Naive thymus-derived CD8-positive, alpha-beta T cell (primary cell): ENCODE results near the gene SNX21. TPM values are rescaled to one million over a fixed set of nuclear protein-coding genes. Genes with fewer than 3 reads are reported as not detected.

ENCODE experiments used
- ATAC-seq, 2 donors: fragments of 150-1000 bp; cut with Tn5 transposase in 1 of 2; sonication (Bioruptor Pico), chemical (Tn5 transposase) in 1 of 2; 1 replicate in 1 of 2; 2 replicates in 1 of 2; pipeline ENCODE4 v1.10.0; 2021; ENCODE audit warnings: mild to moderate bottlenecking in 2 of 2, moderate library complexity in 2 of 2
- POLR2A ChIA-PET: fragments of 350-600 bp; sonication (Branson Sonifier 250); formaldehyde crosslinking; loops from one replicate; lab custom pipeline; 2021; ENCODE audit warnings: antibody characterized with exemption; lab: Charles Lee
- DNase-seq, 10 donors: peaks; one replicate each; pipeline versions ENCODE4 v3.0.0 to v3.0.0-alpha.2; 2020 to 2022
- H3K27ac Mint-ChIP-seq, 10 donors: one replicate each; pipeline ENCODE4 v1.8.0; 2020 to 2022; ENCODE audit warnings: mild to moderate bottlenecking in 10 of 10, mixed read lengths in 10 of 10, moderate library complexity in 4 of 10, inconsistent platforms in 1 of 10
- H3K27me3 Mint-ChIP-seq, 5 donors: one replicate each; pipeline ENCODE4 v1.8.0; 2021 to 2022; ENCODE audit warnings: mixed read lengths in 5 of 5
- H3K36me3 Mint-ChIP-seq, 3 donors: one replicate each; pipeline ENCODE4 v1.8.0; 2020 to 2022; ENCODE audit warnings: mixed read lengths in 3 of 3, mild to moderate bottlenecking in 2 of 3, inconsistent platforms in 1 of 3
- H3K4me1 Mint-ChIP-seq, 4 donors: one replicate each; pipeline ENCODE4 v1.8.0; 2021 to 2022; ENCODE audit warnings: mixed read lengths in 4 of 4
- H3K4me3 Mint-ChIP-seq, 10 donors: one replicate each; pipeline ENCODE4 v1.8.0; 2020 to 2022; ENCODE audit warnings: mild to moderate bottlenecking in 10 of 10, mixed read lengths in 10 of 10, moderate library complexity in 6 of 10, inconsistent platforms in 1 of 10
- H3K9me3 Mint-ChIP-seq, 9 donors: one replicate each; pipeline ENCODE4 v1.8.0; 2020 to 2022; ENCODE audit warnings: mixed read lengths in 9 of 9, mild to moderate bottlenecking in 3 of 9, inconsistent platforms in 1 of 9, moderate library complexity in 1 of 9
- polyA plus RNA-seq, 3 donors: library from polyadenylated mRNA; unstranded; fragments of 300-500 nt; fragmentation: Illumina TruSeq; gene quantifications; one replicate each; pipeline ENCODE4 v1.2.3, GENCODE V29; 2021
- total RNA-seq, 8 experiments: library from RNA in 2 of 8; stranded (reverse) in 2 of 8; gene quantifications; one replicate each; pipeline ENCODE4 v1.2.3 and lab custom pipeline; 2021 to 2026

SNX21 gene
- total and polyA plus RNA-seq, 5 experiments from 2014 or later: 0.30 to 2.2 (median 1.4) TPM

DNA sequence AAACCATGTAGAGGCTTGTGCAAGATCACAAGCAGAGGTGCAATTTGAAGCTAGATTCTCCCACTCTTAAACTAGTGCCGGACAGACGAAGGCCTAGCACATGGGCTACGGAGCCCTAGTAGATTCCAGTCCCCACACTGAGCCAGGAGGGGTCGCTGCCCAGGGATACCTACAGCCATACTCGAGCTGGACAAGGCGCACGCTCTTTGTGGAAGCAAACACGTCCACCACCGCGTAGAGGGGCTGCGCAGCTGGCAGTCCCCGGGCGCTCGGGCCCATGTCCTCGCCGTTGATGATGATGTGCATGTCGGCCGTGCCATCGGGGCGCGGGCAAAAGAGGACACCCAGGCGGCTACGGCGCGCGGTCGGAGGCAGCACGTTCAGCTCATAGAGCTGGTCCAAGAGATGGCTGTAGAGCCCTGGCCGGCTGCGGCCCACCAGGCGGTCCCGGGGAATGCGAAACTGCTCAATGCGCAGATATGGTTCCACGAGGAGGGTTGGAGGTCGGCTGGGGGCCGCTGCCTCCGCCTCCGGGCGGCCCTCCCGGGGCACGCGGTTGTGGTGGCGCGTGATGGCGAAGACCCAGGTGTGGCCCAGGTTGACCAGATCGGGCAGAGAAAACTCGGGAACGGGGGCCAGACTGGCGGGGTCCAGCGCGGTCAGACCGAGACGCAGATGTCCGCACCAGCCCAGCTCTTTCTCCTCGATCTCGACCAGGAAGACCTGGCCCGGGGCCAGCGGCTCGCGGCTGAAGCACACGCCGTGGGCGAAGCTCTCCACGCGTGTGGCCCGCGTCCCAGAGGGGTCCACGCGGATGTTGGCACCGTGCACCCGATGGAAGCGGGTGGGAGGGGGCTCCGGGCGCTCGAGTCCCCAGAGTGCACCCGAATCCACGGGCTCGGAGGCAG, 56.7 kb downstream of the SNX21 start:
- POLR2A ChIA-PET: interaction anchor here (0.5 to 7.4 kb wide), 19 partner anchors 9 to 526 kb away, joined by 3 to 120 read pairs (median 5); partner anchors contain the start of genes ACOT8, PCIF1, SNX21 and ZNF335
- Mint-ChIP-seq H3K9me3 (no peaks in the 10 kb centered on the region), H3K27me3 (no peaks in the 10 kb centered on the region), H3K4me3 (peak overlapping the region; percentile 92 to 96 (median 94)), H3K4me1 (peaks cover 16 to 50% (median 45%) of the 10 kb centered on the region in 4 donors), H3K36me3 (peaks cover 0 to 21% (median 2%) of the 10 kb centered on the region in 3 donors), H3K27ac (peak overlapping the region; percentile 84 to 96 (median 90))
- DNase-seq (peak; percentile 21 to 78 (median 43)), ATAC-seq (peak; percentile 54 to 56)

DNA sequence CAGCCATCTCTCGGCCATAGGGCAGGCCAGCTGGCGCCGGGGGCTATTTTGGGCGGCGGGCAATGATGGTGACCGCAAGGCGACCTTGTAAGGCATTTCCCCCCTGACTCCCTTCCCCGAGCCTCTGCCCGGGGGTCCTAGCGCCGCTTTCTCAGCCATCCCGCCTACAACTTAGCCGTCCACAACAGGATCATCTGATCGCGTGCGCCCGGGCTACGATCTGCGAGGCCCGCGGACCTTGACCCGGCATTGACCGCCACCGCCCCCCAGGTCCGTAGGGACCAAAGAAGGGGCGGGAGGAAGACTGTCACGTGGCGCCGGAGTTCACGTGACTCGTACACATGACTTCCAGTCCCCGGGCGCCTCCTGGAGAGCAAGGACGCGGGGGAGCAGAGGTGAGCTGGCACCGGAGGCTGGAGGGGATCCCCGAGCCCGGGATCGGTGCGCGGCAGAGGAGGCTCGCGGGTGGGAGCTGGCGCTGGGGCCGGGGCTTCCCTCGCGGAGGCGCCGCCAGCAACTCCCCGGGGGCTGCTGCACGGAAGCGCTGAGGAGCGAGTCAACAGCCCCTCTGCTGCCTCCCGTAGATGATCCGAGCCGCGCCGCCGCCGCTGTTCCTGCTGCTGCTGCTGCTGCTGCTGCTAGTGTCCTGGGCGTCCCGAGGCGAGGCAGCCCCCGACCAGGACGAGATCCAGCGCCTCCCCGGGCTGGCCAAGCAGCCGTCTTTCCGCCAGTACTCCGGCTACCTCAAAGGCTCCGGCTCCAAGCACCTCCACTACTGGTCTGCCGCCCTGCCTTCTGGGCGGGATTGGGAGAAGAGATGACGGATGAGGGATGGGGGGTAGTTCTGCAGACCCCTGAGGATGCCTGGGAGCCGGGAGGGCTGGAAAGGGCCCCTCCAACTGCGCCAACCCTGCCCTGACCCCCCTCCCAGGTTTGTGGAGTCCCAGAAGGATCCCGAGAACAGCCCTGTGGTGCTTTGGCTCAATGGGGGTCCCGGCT, 57.7 kb downstream of the SNX21 start, which contains the start of the genes CTSA and NEURL2:
Gene CTSA, plus strand, starts transcription at position 351 of the 999 bp plus-strand sequence. Its CDS starts 234 bp downstream, at position 585.
Gene NEURL2, minus strand, starts transcription at position 224 of the 999 bp plus-strand sequence. Its CDS starts 217 bp downstream, at position 7.
- POLR2A ChIA-PET: interaction anchor here (0.6 to 7.4 kb wide), 12 partner anchors 8 to 527 kb away, joined by 3 to 120 read pairs (median 6); partner anchors contain the start of genes ACOT8, PCIF1, SNX21 and ZNF335
- Mint-ChIP-seq H3K36me3 (peaks cover 0 to 22% (median 2%) of the 10 kb centered on the region in 3 donors), H3K4me1 (peaks cover 15 to 50% (median 43%) of the 10 kb centered on the region in 4 donors), H3K27me3 (no peaks in the 10 kb centered on the region), H3K4me3 (peak within 1 kb of the TSS; percentile 92 to 96 (median 94)), H3K9me3 (no peaks in the 10 kb centered on the region), H3K27ac (peak within 1 kb of the TSS; percentile 88 to 96 (median 94))
- ATAC-seq (peak; percentile 80 to 86), DNase-seq (peak; percentile 72 to 92 (median 82))

DNA sequence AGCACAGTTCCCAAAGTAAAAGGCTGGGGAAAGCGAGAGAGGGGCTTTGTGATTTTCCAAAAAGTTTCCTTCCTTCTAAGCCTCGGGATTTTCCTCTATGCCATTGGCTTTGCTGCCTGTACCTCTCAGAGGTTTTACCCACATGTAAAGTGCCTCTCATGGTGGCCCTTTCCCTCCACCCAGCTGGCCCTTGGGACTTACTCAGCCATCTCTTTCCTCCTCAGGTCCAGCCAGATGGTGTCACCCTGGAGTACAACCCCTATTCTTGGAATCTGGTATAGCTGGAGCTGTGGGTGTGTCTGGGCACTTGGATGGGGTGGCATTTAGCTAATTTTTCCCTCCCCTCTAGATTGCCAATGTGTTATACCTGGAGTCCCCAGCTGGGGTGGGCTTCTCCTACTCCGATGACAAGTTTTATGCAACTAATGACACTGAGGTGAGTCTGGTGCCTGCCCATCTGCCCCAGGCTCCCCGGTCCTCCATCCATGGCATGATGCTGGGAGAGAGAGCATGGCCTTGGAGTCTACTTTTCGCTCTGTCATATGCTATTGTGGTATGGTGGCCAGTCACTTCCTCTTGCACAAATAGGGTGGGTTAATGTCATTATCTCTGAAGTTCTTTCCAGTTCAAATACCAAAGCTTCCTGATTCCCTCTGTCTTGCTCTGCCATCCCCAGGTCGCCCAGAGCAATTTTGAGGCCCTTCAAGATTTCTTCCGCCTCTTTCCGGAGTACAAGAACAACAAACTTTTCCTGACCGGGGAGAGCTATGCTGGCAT, 58.6 kb downstream of the SNX21 start:
- Mint-ChIP-seq H3K36me3 (peaks cover 0 to 27% (median 2%) of the 10 kb centered on the region in 3 donors), H3K9me3 (no peaks in the 10 kb centered on the region), H3K4me3 (peak overlapping the region; percentile 92 to 96 (median 94)), H3K4me1 (peaks cover 13 to 45% (median 43%) of the 10 kb centered on the region in 4 donors), H3K27ac (peak overlapping the region; percentile 19 to 96 (median 79)), H3K27me3 (no peaks in the 10 kb centered on the region)
- ATAC-seq (no peak), DNase-seq (no peak)
- POLR2A ChIA-PET: interaction anchor here (0.8 to 7.4 kb wide), 8 partner anchors 9 to 80 kb away, joined by 3 to 120 read pairs (median 5); partner anchors contain the start of genes ACOT8, PCIF1, ZNF335 and ZSWIM1

Other genes with a start within 250 kb of the SNX21 start
- gene WFDC10A, start 204.1 kb upstream of the SNX21 start, total RNA-seq: not detected
- gene WFDC10A, start 204.1 kb upstream of the SNX21 start, polyA plus RNA-seq: not detected
- not detected for gene WFDC9, start 202.5 kb upstream of the SNX21 start, total RNA-seq
- not detected for gene WFDC9, start 202.5 kb upstream of the SNX21 start, polyA plus RNA-seq
- not detected for gene WFDC11, start 163.6 kb upstream of the SNX21 start, total RNA-seq
- gene WFDC11, start 163.6 kb upstream of the SNX21 start, polyA plus RNA-seq: not detected
- not detected for gene WFDC13, start 131.8 kb upstream of the SNX21 start, total RNA-seq
- not detected for gene WFDC13, start 131.8 kb upstream of the SNX21 start, polyA plus RNA-seq
- gene WFDC10B, start 128.8 kb upstream of the SNX21 start, total RNA-seq: not detected
- gene WFDC10B, start 128.8 kb upstream of the SNX21 start, polyA plus RNA-seq: not detected
- gene SPINT4, start 111.5 kb upstream of the SNX21 start, total RNA-seq: not detected
- not detected for gene SPINT4, start 111.5 kb upstream of the SNX21 start, polyA plus RNA-seq
- gene WFDC3, start 41.9 kb upstream of the SNX21 start, total RNA-seq: not detected
- under 1 TPM in 1 of 3 donors, not detected in 2; 0.73 TPM for gene WFDC3, start 41.9 kb upstream of the SNX21 start, polyA plus RNA-seq
- 10 to 100 TPM; 18.5 to 26.3 TPM for gene DNTTIP1, start 41.8 kb upstream of the SNX21 start, total RNA-seq
- gene DNTTIP1, start 41.8 kb upstream of the SNX21 start, polyA plus RNA-seq: 10 to 100 TPM; 26.3 to 41.2 (median 29.5) TPM
- under 1 TPM in 1 of 2 experiments, not detected in 1; 0.44 TPM for gene UBE2C, start 21.2 kb upstream of the SNX21 start, total RNA-seq
- not detected for gene UBE2C, start 21.2 kb upstream of the SNX21 start, polyA plus RNA-seq
- under 1 TPM in 1 of 2 experiments, not detected in 1; 0.58 TPM for gene TNNC2, start 6.5 kb upstream of the SNX21 start, total RNA-seq
- under 1 TPM in 1 of 3 donors, not detected in 2; 0.53 TPM for gene TNNC2, start 6.5 kb upstream of the SNX21 start, polyA plus RNA-seq
- gene ACOT8, start 23.6 kb downstream of the SNX21 start, total RNA-seq: 10 to 100 TPM; 29.6 to 33.3 TPM
- 10 to 100 TPM; 37.5 to 46.2 (median 38.4) TPM for gene ACOT8, start 23.6 kb downstream of the SNX21 start, polyA plus RNA-seq
- gene ZSWIM3, start 23.8 kb downstream of the SNX21 start, total RNA-seq: 1 to 10 TPM; 4.3 to 4.4 TPM
- gene ZSWIM3, start 23.8 kb downstream of the SNX21 start, polyA plus RNA-seq: 1 to 10 TPM in 1 of 3 donors, under 1 TPM in 2; 0.35 to 2.1 (median 0.65) TPM
- 10 to 100 TPM; 16.5 to 17.6 TPM for gene ZSWIM1, start 47.4 kb downstream of the SNX21 start, total RNA-seq
- gene ZSWIM1, start 47.4 kb downstream of the SNX21 start, polyA plus RNA-seq: 1 to 10 TPM in 2 of 3 donors, under 1 TPM in 1; 0.96 to 9.8 (median 1.7) TPM
- 1 to 10 TPM; 4.1 to 4.8 TPM for gene SPATA25, start 53.8 kb downstream of the SNX21 start, total RNA-seq
- under 1 TPM in 2 of 3 donors, not detected in 1; 0.24 to 0.42 TPM for gene SPATA25, start 53.8 kb downstream of the SNX21 start, polyA plus RNA-seq
- 1 to 10 TPM; 5.0 to 5.9 TPM for gene NEURL2, start 57.4 kb downstream of the SNX21 start, total RNA-seq
- gene NEURL2, start 57.4 kb downstream of the SNX21 start, polyA plus RNA-seq: 1 to 10 TPM in 2 of 3 donors, under 1 TPM in 1; 0.53 to 2.2 (median 1.8) TPM
- gene CTSA, start 57.5 kb downstream of the SNX21 start, total RNA-seq: 10 to 100 TPM; 79.1 to 82.7 TPM
- 100 to 1,000 TPM in 1 of 3 donors, 10 to 100 TPM in 2; 79.5 to 128 (median 90.5) TPM for gene CTSA, start 57.5 kb downstream of the SNX21 start, polyA plus RNA-seq
- gene PLTP, start 78.4 kb downstream of the SNX21 start, total RNA-seq: under 1 TPM in 1 of 2 experiments, not detected in 1; 0.27 TPM
- 1 to 10 TPM in 1 of 3 donors, under 1 TPM in 2; 0.18 to 2.2 (median 0.68) TPM for gene PLTP, start 78.4 kb downstream of the SNX21 start, polyA plus RNA-seq
- gene PCIF1, start 100.9 kb downstream of the SNX21 start, total RNA-seq: 10 to 100 TPM; 77.7 to 83.3 TPM
- gene PCIF1, start 100.9 kb downstream of the SNX21 start, polyA plus RNA-seq: 10 to 100 TPM; 60.8 to 94.2 (median 78.7) TPM
- gene ZNF335, start 138.4 kb downstream of the SNX21 start, total RNA-seq: 10 to 100 TPM; 53.1 to 56.2 TPM
- 10 to 100 TPM in 1 of 3 donors, 1 to 10 TPM in 2; 6.4 to 13.2 (median 7.8) TPM for gene ZNF335, start 138.4 kb downstream of the SNX21 start, polyA plus RNA-seq
- 1 to 10 TPM in 1 of 2 experiments, under 1 TPM in 1; 0.75 to 1.3 TPM for gene MMP9, start 175.1 kb downstream of the SNX21 start, total RNA-seq
- not detected for gene MMP9, start 175.1 kb downstream of the SNX21 start, polyA plus RNA-seq
- 1 to 10 TPM; 1.0 to 1.5 TPM for gene SLC12A5, start 195.4 kb downstream of the SNX21 start, total RNA-seq
- gene SLC12A5, start 195.4 kb downstream of the SNX21 start, polyA plus RNA-seq: under 1 TPM in 1 of 3 donors, not detected in 2; 0.83 TPM